ENCODE measurements around the gene LAMB1. TPM values are rescaled to one million over a fixed set of nuclear protein-coding genes. Genes with fewer than 3 reads are reported as not detected.

LAMB1 gene
- total RNA-seq, 1 donor from 2014 or later, result 226 TPM

DNA sequence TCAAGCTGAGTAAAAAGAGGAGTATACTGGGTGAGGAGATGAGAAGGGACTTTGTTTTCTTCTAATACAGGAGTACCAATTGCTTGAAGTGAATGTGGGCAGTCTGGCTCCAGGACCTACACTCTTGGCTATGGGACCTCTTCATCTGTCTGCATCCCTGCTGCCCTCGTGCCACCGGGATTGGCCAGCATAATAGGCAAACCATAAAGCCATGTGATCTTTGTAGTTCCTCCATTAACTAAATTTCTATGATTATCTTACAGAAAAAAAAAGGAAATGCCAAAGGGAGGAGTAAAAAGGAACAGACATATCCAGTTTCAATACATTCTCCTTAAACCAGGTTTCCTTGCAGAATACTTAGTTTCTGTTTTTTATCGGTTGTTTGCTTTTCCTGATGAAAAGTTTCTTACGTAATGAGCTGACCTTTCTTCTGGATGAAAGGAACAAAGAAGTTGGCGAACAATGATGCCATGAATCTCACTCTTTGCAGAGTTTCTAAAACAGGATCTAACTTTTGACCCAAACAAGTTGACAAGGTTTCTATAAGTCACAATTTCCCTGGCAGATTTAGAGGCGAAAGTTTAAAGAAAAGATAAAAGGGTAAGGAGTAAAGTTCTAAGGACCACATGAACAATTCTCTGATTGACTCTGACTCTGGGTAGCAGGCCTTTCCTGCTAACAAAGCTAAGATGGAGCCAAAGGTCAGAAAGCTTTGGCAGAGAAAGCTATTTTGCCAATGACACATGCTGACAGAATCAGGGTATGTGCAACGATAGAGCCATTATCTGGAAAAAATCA lies 54.1 kb downstream of the LAMB1 start:
- TF ChIP-seq, protein P1, sequence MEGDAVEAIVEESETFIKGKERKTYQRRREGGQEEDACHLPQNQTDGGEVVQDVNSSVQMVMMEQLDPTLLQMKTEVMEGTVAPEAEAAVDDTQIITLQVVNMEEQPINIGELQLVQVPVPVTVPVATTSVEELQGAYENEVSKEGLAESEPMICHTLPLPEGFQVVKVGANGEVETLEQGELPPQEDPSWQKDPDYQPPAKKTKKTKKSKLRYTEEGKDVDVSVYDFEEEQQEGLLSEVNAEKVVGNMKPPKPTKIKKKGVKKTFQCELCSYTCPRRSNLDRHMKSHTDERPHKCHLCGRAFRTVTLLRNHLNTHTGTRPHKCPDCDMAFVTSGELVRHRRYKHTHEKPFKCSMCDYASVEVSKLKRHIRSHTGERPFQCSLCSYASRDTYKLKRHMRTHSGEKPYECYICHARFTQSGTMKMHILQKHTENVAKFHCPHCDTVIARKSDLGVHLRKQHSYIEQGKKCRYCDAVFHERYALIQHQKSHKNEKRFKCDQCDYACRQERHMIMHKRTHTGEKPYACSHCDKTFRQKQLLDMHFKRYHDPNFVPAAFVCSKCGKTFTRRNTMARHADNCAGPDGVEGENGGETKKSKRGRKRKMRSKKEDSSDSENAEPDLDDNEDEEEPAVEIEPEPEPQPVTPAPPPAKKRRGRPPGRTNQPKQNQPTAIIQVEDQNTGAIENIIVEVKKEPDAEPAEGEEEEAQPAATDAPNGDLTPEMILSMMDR (conservative IDR thresholded peaks at IDR 0.05), result no peak
- no peaks in the 10 kb centered on the region for H3K27me3 Mint-ChIP-seq
- H3K4me3 Mint-ChIP-seq, result no peak overlapping the region
- no peak for DNase-seq (ENCODE audit: extremely low spot score, unreplicated experiment)
- H3K4me1 Mint-ChIP-seq (ENCODE audit: unreplicated experiment), result peaks cover 45% of the 10 kb centered on the region
- peak overlapping the region; percentile 72 for H3K27ac Mint-ChIP-seq
- H3K36me3 Mint-ChIP-seq, result peaks cover 61% of the 10 kb centered on the region
- no peaks in the 10 kb centered on the region for H3K9me3 Mint-ChIP-seq

DNA sequence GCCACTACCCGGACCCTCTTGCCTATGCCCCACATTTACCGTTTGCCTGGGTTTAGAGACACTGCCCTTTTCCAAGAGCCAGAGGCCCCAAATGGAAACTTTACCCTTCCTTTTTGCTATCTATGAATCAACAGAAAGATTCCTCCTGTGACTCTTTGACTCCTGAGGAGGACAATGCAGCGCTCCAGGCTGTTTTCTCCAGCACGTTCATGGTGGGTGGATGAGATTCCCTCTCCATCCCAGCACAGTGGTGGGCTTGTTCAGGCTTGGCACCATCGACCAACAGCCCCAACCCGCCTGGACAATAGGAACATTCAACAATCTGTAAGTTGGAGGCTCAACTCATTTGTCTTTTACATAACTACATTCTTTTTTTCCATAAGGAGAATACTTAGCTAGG lies 56.1 kb downstream of the LAMB1 start:
- TF ChIP-seq, protein P1 (conservative IDR thresholded peaks at IDR 0.05), result no peak
- no peaks in the 10 kb centered on the region for H3K9me3 Mint-ChIP-seq
- H3K4me1 Mint-ChIP-seq (ENCODE audit: unreplicated experiment), result peaks cover 32% of the 10 kb centered on the region
- H3K4me3 Mint-ChIP-seq, result no peak overlapping the region
- no peaks in the 10 kb centered on the region for H3K27me3 Mint-ChIP-seq
- H3K36me3 Mint-ChIP-seq, result peaks cover 67% of the 10 kb centered on the region
- no peak for DNase-seq (ENCODE audit: extremely low spot score, unreplicated experiment)
- H3K27ac Mint-ChIP-seq, result no peak overlapping the region

DNA sequence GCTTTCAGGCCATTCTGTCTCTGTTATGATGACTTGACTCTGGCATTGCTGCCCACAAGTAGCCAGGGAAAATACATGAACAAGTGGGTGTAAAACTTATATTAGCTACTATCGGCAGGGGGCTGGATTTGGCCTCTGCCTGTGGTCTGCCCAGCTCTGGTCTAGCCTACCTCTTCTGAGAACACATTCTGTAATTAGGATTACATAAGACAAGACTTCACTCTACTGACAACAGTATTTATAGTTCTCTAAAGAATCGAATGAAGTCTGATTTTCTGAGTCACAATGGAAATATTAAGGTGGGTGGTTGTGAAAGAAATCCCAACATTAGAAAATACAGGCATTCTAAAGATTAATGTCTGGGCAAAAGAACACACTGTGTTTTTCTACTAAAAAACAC lies 56.5 kb downstream of the LAMB1 start:
- no peak for DNase-seq (ENCODE audit: extremely low spot score, unreplicated experiment)
- H3K27me3 Mint-ChIP-seq, result no peaks in the 10 kb centered on the region
- no peak overlapping the region for H3K4me3 Mint-ChIP-seq
- H3K4me1 Mint-ChIP-seq (ENCODE audit: unreplicated experiment), result peaks cover 32% of the 10 kb centered on the region
- TF ChIP-seq, protein P1 (conservative IDR thresholded peaks at IDR 0.05), result no peak
- no peak overlapping the region for H3K27ac Mint-ChIP-seq
- H3K9me3 Mint-ChIP-seq, result no peaks in the 10 kb centered on the region
- peaks cover 66% of the 10 kb centered on the region for H3K36me3 Mint-ChIP-seq

DNA sequence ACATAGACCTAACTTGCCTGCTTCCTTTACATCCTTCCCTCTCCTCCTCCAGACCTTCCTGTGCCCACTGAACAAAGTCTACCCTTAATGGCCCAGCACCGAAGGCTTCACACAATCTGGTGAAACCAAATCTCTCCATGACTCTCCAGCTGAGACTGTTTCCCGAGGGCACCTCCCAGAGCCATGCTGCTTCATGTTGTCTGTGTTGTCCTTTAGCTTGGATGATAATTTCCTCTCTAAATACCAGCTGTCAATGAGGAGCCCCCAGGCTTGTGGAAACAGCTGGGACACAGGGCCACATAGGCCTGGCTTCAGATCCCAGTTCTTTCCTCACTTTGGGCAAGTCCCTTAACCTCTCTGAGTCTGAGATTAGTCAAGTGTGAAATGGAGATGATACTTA lies 57.6 kb downstream of the LAMB1 start:
- peaks cover 32% of the 10 kb centered on the region for H3K4me1 Mint-ChIP-seq (ENCODE audit: unreplicated experiment)
- no peak for DNase-seq (ENCODE audit: extremely low spot score, unreplicated experiment)
- H3K4me3 Mint-ChIP-seq, result no peak overlapping the region
- H3K9me3 Mint-ChIP-seq, result no peaks in the 10 kb centered on the region
- H3K36me3 Mint-ChIP-seq, result peaks cover 66% of the 10 kb centered on the region
- TF ChIP-seq, protein P1 (conservative IDR thresholded peaks at IDR 0.05), result no peak
- H3K27ac Mint-ChIP-seq, result no peak overlapping the region
- no peaks in the 10 kb centered on the region for H3K27me3 Mint-ChIP-seq

DNA sequence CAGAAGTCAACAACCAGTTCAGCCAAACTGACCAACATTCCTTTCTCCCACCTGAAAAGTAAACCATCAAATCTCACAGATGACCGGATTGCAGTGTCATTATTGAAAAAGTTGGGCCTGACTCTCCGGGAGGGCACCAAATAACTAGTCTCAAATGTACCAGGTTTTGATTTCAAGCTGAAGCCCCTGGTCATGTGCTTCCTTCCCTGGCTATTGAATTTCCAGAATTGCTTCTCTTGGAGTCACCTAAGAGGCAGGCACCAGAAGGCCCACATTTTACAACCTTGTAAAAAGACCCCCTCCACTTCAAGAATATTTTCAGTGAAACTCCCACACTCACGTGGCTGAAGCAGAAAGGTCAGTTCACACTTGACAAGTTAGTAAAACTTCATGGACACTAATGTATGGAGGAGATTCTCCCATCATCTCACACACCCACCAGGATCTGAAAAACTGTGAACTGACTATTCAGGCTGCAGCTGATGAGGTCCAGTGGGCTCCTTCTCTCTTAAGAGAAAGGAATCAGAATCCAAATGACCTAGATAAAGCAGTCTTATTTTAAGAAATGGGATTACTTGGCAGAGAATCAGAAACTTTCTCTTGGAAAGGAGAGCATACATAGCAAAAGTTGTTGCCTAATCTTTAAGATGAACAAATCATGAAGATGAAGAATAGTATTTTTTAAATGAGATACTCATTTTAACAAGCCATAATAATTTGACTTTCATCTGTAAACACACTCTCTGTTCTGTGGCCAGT lies 58.4 kb downstream of the LAMB1 start:
- H3K9me3 Mint-ChIP-seq, result no peaks in the 10 kb centered on the region
- TF ChIP-seq, protein P1 (conservative IDR thresholded peaks at IDR 0.05), result no peak
- H3K36me3 Mint-ChIP-seq, result peaks cover 64% of the 10 kb centered on the region
- no peak for DNase-seq (ENCODE audit: extremely low spot score, unreplicated experiment)
- no peak overlapping the region for H3K4me3 Mint-ChIP-seq
- peaks cover 31% of the 10 kb centered on the region for H3K4me1 Mint-ChIP-seq (ENCODE audit: unreplicated experiment)
- H3K27me3 Mint-ChIP-seq, result no peaks in the 10 kb centered on the region
- H3K27ac Mint-ChIP-seq, result no peak overlapping the region

Measured in type B pancreatic cell (in vitro differentiated cells).